Upper lobe of left lung (tissue), 6 donors: ENCODE data around the gene KCNA1. TPM values are rescaled to one million over a fixed set of nuclear protein-coding genes. Genes with fewer than 3 reads are reported as not detected.
"Not testable (repeated sequence)": the region's sequence is repeated elsewhere in the genome, so short reads cannot be mapped to it uniquely, and the experiment has no call there.

ENCODE experiments used
- ATAC-seq, 2 donors: fragments of 200-7000 bp; cut with Tn5 transposase; one replicate each; pipeline ENCODE4 v1.9.1; 2022; ENCODE audit warnings: mild to moderate bottlenecking in 2 of 2, moderate library complexity in 2 of 2; ENCODE audit not compliant: low FRiP score in 2 of 2
- DNase-seq, 2 donors: peaks; one replicate each; pipeline ENCODE4 v3.0.0-alpha.2; 2019 to 2020
- H3K27ac ChIP-seq, 4 donors: fragments of 200-600 bp; sonication (generic); one replicate each; pipeline ENCODE4 v1.5.1; 2016 to 2019
- H3K27me3 ChIP-seq, 4 donors: fragments of 200-600 bp; sonication (generic); one replicate each; pipeline ENCODE4 v1.5.1; 2017 to 2019
- H3K36me3 ChIP-seq, 4 donors: fragments of 200-600 bp; sonication (generic); one replicate each; pipeline ENCODE4 v1.5.1; 2016 to 2019
- H3K4me1 ChIP-seq, 4 donors: fragments of 200-600 bp; sonication (generic); one replicate each; pipeline ENCODE4 v1.5.1; 2018 to 2019
- H3K4me3 ChIP-seq, 4 donors: fragments of 200-600 bp; sonication (generic); one replicate each; pipeline ENCODE4 v1.5.1; 2017 to 2019; ENCODE audit warnings: mild to moderate bottlenecking in 2 of 4, moderate library complexity in 1 of 4
- H3K9me3 ChIP-seq, 4 donors: fragments of 200-600 bp; sonication (generic); one replicate each; pipeline ENCODE4 v1.5.1; 2018 to 2019
- CTCF ChIP-seq, 6 experiments: fragments of 450-650 bp in 4 of 6; fragments of 200-600 bp in 2 of 6; sonication (generic) in 2 of 6; IDR thresholded peaks; one replicate each; pipeline ENCODE4 v1.5.1; 2016 to 2019; ENCODE audit warnings: antibody characterized with exemption in 6 of 6
- EP300 ChIP-seq, 4 donors: sonication (generic); formaldehyde crosslinking; IDR thresholded peaks; one replicate each; pipeline ENCODE4 v1.5.1; 2017; ENCODE audit warnings: antibody characterized with exemption in 4 of 4, control low read depth in 2 of 4
- POLR2A ChIP-seq, 4 donors: fragments of 450-650 bp; IDR thresholded peaks; one replicate each; pipeline ENCODE4 v1.5.1; 2016 to 2017; ENCODE audit warnings: antibody characterized with exemption in 4 of 4, mild to moderate bottlenecking in 2 of 4
- POLR2AphosphoS5 ChIP-seq, 2 donors: sonication (generic); formaldehyde crosslinking; IDR thresholded peaks; one replicate each; pipeline ENCODE4 v1.5.1; 2017; ENCODE audit warnings: antibody characterized with exemption in 2 of 2
- WGBS, 2 donors: methylation state at CpG; one replicate each; pipeline ENCODE4 v1.1.5; 2017 to 2018; 5-methylcytosine and 5-hydroxymethylcytosine counted together
- total RNA-seq, 6 donors: library from RNA; depleted of rRNA in 4 of 6; stranded (reverse); fragments of >200 nt in 4 of 6; gene quantifications; one replicate each; pipeline versions ENCODE4 v1.1.0 to v1.2.1, GENCODE V29; 2016 to 2021
- donor health status: DM: no; HTN: no; CAD: no; lungs with moderate emphysema.
- donor health status: DM: no; HTN: yes; CAD: no; lungs with severe emphysema.

Gene KCNA1
- total RNA-seq, 6 donors from 2014 or later = 0.44 to 2.5 TPM; not detected in 4

GRCh38 chr12:4874671-4875070 lies 35.0 kb upstream of the KCNA1 start:
- Histone ChIP-seq H3K4me1 (no peaks in the 10 kb centered on the region), H3K4me3 (no peak overlapping the region), H3K27me3 (no peaks in the 10 kb centered on the region), H3K9me3 (peaks cover 0 to 8% (median 5%) of the 10 kb centered on the region in 4 donors), H3K36me3 (no peaks in the 10 kb centered on the region), H3K27ac (no peak overlapping the region)
- TF ChIP-seq POLR2AphosphoS5 (IDR thresholded peaks at IDR 0.05) = no peak
- TF ChIP-seq EP300 (IDR thresholded peaks at IDR 0.05) = no peak
- no peak for TF ChIP-seq CTCF (IDR thresholded peaks at IDR 0.05)
- TF ChIP-seq POLR2A (IDR thresholded peaks at IDR 0.05) = no peak
- WGBS, 2 donors = 60% methylated on average over 2 of the region's 2 CpGs
- no peak for ATAC-seq
- DNase-seq = no peak

GRCh38 chr12:4879481-4879880 lies 30.2 kb upstream of the KCNA1 start:
- DNase-seq, H3K27me3 ChIP-seq, H3K4me1 ChIP-seq, H3K27ac ChIP-seq, H3K36me3 ChIP-seq, H3K4me3 ChIP-seq, ATAC-seq: not testable (repeated sequence)
- WGBS, 2 donors = 91 to 98% methylated on average over 2 of the region's 2 CpGs
- H3K9me3 ChIP-seq = peaks cover 0 to 11% (median 7%) of the 10 kb centered on the region in 4 donors

- Histone ChIP-seq H3K27ac (no peak overlapping the region), H3K36me3 (no peaks in the 10 kb centered on the region), H3K4me3 (no peak overlapping the region), H3K9me3 (peaks cover 0 to 11% (median 7%) of the 10 kb centered on the region in 4 donors), H3K4me1 (no peaks in the 10 kb centered on the region), H3K27me3 (no peaks in the 10 kb centered on the region)
- ATAC-seq (no peak), DNase-seq (no peak)
- WGBS, 2 donors = 79 to 90% methylated on average over 20 of the region's 20 CpGs
- no peak for TF ChIP-seq CTCF (IDR thresholded peaks at IDR 0.05)
- no peak for TF ChIP-seq POLR2AphosphoS5 (IDR thresholded peaks at IDR 0.05)
- no peak for TF ChIP-seq POLR2A (IDR thresholded peaks at IDR 0.05)
- TF ChIP-seq EP300 (IDR thresholded peaks at IDR 0.05) = no peak
These were observed 28.2 kb upstream of the KCNA1 start for GRCh38 chr12:4881266-4882064.

- TF ChIP-seq EP300 (IDR thresholded peaks at IDR 0.05) = no peak
- no peak for TF ChIP-seq POLR2AphosphoS5 (IDR thresholded peaks at IDR 0.05)
- no peak for TF ChIP-seq CTCF (IDR thresholded peaks at IDR 0.05)
- no peak for TF ChIP-seq POLR2A (IDR thresholded peaks at IDR 0.05)
- ATAC-seq (no peak), DNase-seq (no peak)
- WGBS, 2 donors = 45 to 52% methylated on average over 5 of the region's 5 CpGs
- no peaks in the 10 kb centered on the region for H3K27me3 ChIP-seq
- H3K4me3 ChIP-seq = no peak overlapping the region
- no peak overlapping the region for H3K27ac ChIP-seq
- H3K4me1 ChIP-seq = no peaks in the 10 kb centered on the region
- no peaks in the 10 kb centered on the region for H3K9me3 ChIP-seq
- no peaks in the 10 kb centered on the region for H3K36me3 ChIP-seq
These were observed 17.8 kb upstream of the KCNA1 start for GRCh38 chr12:4891866-4892265.

GRCh38 chr12:4892418-4892817 lies 17.3 kb upstream of the KCNA1 start:
- no peak overlapping the region for H3K4me3 ChIP-seq
- WGBS, 2 donors = 89 to 94% methylated on average over 1 of the region's 1 CpG
- H3K36me3 ChIP-seq = no peaks in the 10 kb centered on the region
- ATAC-seq (no peak), DNase-seq (no peak)
- H3K27ac ChIP-seq = no peak overlapping the region
- TF ChIP-seq CTCF (IDR thresholded peaks at IDR 0.05) (no peak), POLR2A (IDR thresholded peaks at IDR 0.05) (no peak), POLR2AphosphoS5 (IDR thresholded peaks at IDR 0.05) (no peak), EP300 (IDR thresholded peaks at IDR 0.05) (no peak)
- no peaks in the 10 kb centered on the region for H3K9me3 ChIP-seq
- H3K27me3 ChIP-seq = no peaks in the 10 kb centered on the region
- no peaks in the 10 kb centered on the region for H3K4me1 ChIP-seq
